ENCODE results near the gene HK1.

DNA sequence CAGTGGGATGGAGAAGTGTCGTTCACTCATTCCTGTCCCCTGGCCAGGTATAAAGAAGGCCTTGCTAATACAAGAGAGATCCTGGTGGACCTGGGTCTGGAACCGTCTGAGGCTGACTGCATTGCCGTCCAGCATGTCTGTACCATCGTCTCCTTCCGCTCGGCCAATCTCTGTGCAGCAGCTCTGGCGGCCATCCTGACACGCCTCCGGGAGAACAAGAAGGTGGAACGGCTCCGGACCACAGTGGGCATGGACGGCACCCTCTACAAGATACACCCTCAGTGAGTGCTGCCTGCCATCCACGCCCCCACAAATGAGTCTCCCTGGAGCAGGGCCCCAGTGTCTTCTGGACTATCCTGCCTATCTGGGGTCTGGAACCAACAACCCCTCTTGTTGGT lies 31.0 kb upstream of the HK1 start:
- TF ChIP-seq GATA2 (IDR thresholded peaks at IDR 0.05; ENCODE audit: low read depth, low read length) (no peak), GATA3 (IDR thresholded peaks at IDR 0.05; ENCODE audit: low read depth, low read length) (no peak)

Measured in SH-SY5Y (cell line).